Neural cell (in vitro differentiated cells): ENCODE results near the gene MYO7A. TPM values are rescaled to one million over a fixed set of nuclear protein-coding genes. Genes with fewer than 3 reads are reported as not detected.

Experiments used
- H2AFZ ChIP-seq: fragments of 200-600, 300-800 bp; sonication (generic), shearing (Covaris generic); 2 replicates; pipeline ENCODE4 v1.6.0; 2014; ENCODE audit warnings: low read depth, mild to moderate bottlenecking, antibody characterized with exemption, low read length, moderate library complexity
- H3F3A ChIP-seq: fragments of 200-600 bp; shearing (Covaris generic); 2 replicates; pipeline ENCODE4 v1.6.1; 2016; ENCODE audit warnings: mild to moderate bottlenecking, moderate library complexity, mixed read lengths, antibody characterized with exemption, low read length; ENCODE audit not compliant: insufficient read depth, poor library complexity, severe bottlenecking
- H3K27ac ChIP-seq: fragments of 200-600, 300-800 bp; sonication (generic), shearing (Covaris generic); 2 replicates; pipeline ENCODE4 v1.5.1; 2014; ENCODE audit warnings: mild to moderate bottlenecking, low read length, moderate library complexity
- H3K27me3 ChIP-seq: fragments of 300-800, 200-600 bp; sonication (generic), shearing (Covaris generic); 2 replicates; pipeline ENCODE4 v1.6.0; 2014; ENCODE audit warnings: mild to moderate bottlenecking, low read depth, low read length, moderate library complexity; ENCODE audit not compliant: insufficient read depth
- H3K36me3 ChIP-seq: fragments of 300-800, 200-600 bp; sonication (generic), shearing (Covaris generic); 2 replicates; pipeline ENCODE4 v1.5.1; 2014; ENCODE audit warnings: mild to moderate bottlenecking, antibody characterized with exemption, low read length, moderate library complexity; ENCODE audit not compliant: insufficient read depth
- H3K4me2 ChIP-seq: fragments of 300-800, 200-600 bp; sonication (generic), shearing (Covaris generic); 2 replicates; pipeline ENCODE4 v1.6.0; 2014; ENCODE audit warnings: mild to moderate bottlenecking, low read length
- H3K4me3 ChIP-seq: fragments of 300-800, 200-600 bp; sonication (generic), shearing (Covaris generic); 2 replicates; pipeline ENCODE4 v1.5.1; 2014; ENCODE audit warnings: mild to moderate bottlenecking, low read length, moderate library complexity
- H3K79me2 ChIP-seq: fragments of 200-600 bp; shearing (Covaris generic); replicated peaks from 2 replicates; pipeline ENCODE4 v1.6.0; 2014; ENCODE audit warnings: mild to moderate bottlenecking, low read length, moderate library complexity; ENCODE audit not compliant: insufficient read depth
- H3K9ac ChIP-seq: fragments of 300-800, 200-600 bp; sonication (generic), shearing (Covaris generic); 2 replicates; pipeline ENCODE4 v1.6.1; 2016; ENCODE audit warnings: mild to moderate bottlenecking, low read length, mixed read lengths
- H3K9me2 ChIP-seq: fragments of 200-600 bp; shearing (Covaris generic); 2 replicates; pipeline ENCODE4 v1.6.1; 2016; ENCODE audit warnings: mild to moderate bottlenecking, low read length, mixed read lengths; ENCODE audit not compliant: insufficient read depth
- H3K9me3 ChIP-seq: fragments of 200-600, 300-800 bp; sonication (generic), shearing (Covaris generic); 2 replicates; pipeline ENCODE4 v1.6.1; 2016; ENCODE audit warnings: mild to moderate bottlenecking, mixed run types, low read length, moderate library complexity, mixed read lengths
- H4K20me1 ChIP-seq: fragments of 200-600 bp; shearing (Covaris generic); 2 replicates; pipeline ENCODE4 v1.6.1; 2016; ENCODE audit warnings: mild to moderate bottlenecking, mixed run types; ENCODE audit not compliant: insufficient read depth
- CTCF ChIP-seq: fragments of 450-650 bp; IDR thresholded peaks from 2 replicates; pipeline ENCODE4 v1.5.1; 2014; ENCODE audit warnings: antibody characterized with exemption, mild to moderate bottlenecking, moderate library complexity; ENCODE audit not compliant: poor library complexity, severe bottlenecking
- EP300 ChIP-seq: fragments of 450-650 bp; conservative IDR thresholded peaks from 2 replicates; pipeline ENCODE4 v1.6.1; 2014; ENCODE audit warnings: antibody characterized with exemption, mild to moderate bottlenecking, moderate library complexity; ENCODE audit not compliant: poor library complexity, severe bottlenecking
- EZH2 ChIP-seq: fragments of 200-600, 300-800 bp; shearing (Covaris generic), sonication (generic); IDR thresholded peaks from 2 replicates; pipeline ENCODE4 v1.6.1; 2014; ENCODE audit warnings: antibody characterized with exemption, low read length, borderline replicate concordance, mild to moderate bottlenecking; ENCODE audit not compliant: insufficient read depth, poor library complexity, severe bottlenecking
- MXI1 ChIP-seq: fragments of 450-650 bp; conservative IDR thresholded peaks from 2 replicates; pipeline ENCODE4 v1.6.1; 2014; ENCODE audit warnings: antibody characterized with exemption, mild to moderate bottlenecking; ENCODE audit not compliant: poor library complexity, severe bottlenecking
- POLR2AphosphoS5 ChIP-seq: IDR thresholded peaks from 2 replicates; pipeline ENCODE4 v1.6.1; 2012
- RAD21 ChIP-seq: fragments of 450-650 bp; conservative IDR thresholded peaks from 2 replicates; pipeline ENCODE4 v1.6.1; 2014; ENCODE audit warnings: antibody characterized with exemption, mild to moderate bottlenecking, moderate library complexity
- REST ChIP-seq: IDR thresholded peaks from 2 replicates; pipeline ENCODE4 v1.6.1; 2012; ENCODE audit warnings: borderline replicate concordance
- SMC3 ChIP-seq: fragments of 450-650 bp; conservative IDR thresholded peaks from 2 replicates; pipeline ENCODE4 v1.6.1; 2014; ENCODE audit warnings: antibody characterized with exemption, mild to moderate bottlenecking, moderate library complexity; ENCODE audit not compliant: poor library complexity
- TAF1 ChIP-seq: IDR thresholded peaks from 2 replicates; pipeline ENCODE4 v1.6.1; 2012; ENCODE audit warnings: low read depth
- polyA plus RNA-seq: library from polyadenylated mRNA; depleted of rRNA; stranded (reverse); fragments of >200 nt; gene quantifications from 2 replicates; pipeline ENCODE4 v1.2.3, GENCODE V29; 2014

Gene MYO7A
- polyA plus RNA-seq, 1 donor from 2014 or later = 0.61 TPM

GRCh38 chr11:77126861-77127234 is 1.2 kb upstream of the MYO7A start:
- TF ChIP-seq SMC3 (no peak), CTCF (no peak), EP300 (no peak), MXI1 (no peak), TAF1 (no peak), POLR2AphosphoS5 (no peak), EZH2 (no peak), REST (no peak), RAD21 (no peak)
- no peaks in the 10 kb centered on the region for H3K36me3 ChIP-seq
- no peak overlapping the region for H2AFZ ChIP-seq
- no peaks in the 10 kb centered on the region for H3K27me3 ChIP-seq
- H3F3A ChIP-seq = no peaks in the 10 kb centered on the region
- no peaks in the 10 kb centered on the region for H4K20me1 ChIP-seq
- no peak overlapping the region for H3K9ac ChIP-seq
- H3K9me3 ChIP-seq = no peaks in the 10 kb centered on the region
- peak overlapping the region; percentile 60 for H3K4me3 ChIP-seq
- no peak overlapping the region for H3K27ac ChIP-seq
- H3K9me2 ChIP-seq = no peaks in the 10 kb centered on the region
- H3K79me2 ChIP-seq = no peaks in the 10 kb centered on the region
- H3K4me2 ChIP-seq = no peak overlapping the region

- no peaks in the 10 kb centered on the region for H3K9me3 ChIP-seq
- H3K27me3 ChIP-seq = no peaks in the 10 kb centered on the region
- H3K9ac ChIP-seq = peak overlapping the region; percentile 46
- peak overlapping the region; percentile 25 for H2AFZ ChIP-seq
- no peak overlapping the region for H3K27ac ChIP-seq
- H3K4me3 ChIP-seq = peak overlapping the region; percentile 60
- H3K4me2 ChIP-seq = no peak overlapping the region
- H3K9me2 ChIP-seq = no peaks in the 10 kb centered on the region
- no peaks in the 10 kb centered on the region for H3K36me3 ChIP-seq
- H3K79me2 ChIP-seq = no peaks in the 10 kb centered on the region
- H3F3A ChIP-seq = no peaks in the 10 kb centered on the region
- H4K20me1 ChIP-seq = no peaks in the 10 kb centered on the region
- TF ChIP-seq SMC3 = peak; percentile 94
- TF ChIP-seq TAF1 = no peak
- no peak for TF ChIP-seq POLR2AphosphoS5
- peak; percentile 80 for TF ChIP-seq RAD21
- TF ChIP-seq REST = no peak
- TF ChIP-seq EP300 = no peak
- peak; percentile 26 for TF ChIP-seq MXI1
- TF ChIP-seq EZH2 = no peak
- peak; percentile 97 for TF ChIP-seq CTCF
Measured at GRCh38 chr11:77127235-77127911, 673 bp upstream of the MYO7A start.
